Stimulated activated CD8-positive, alpha-beta memory T cell treated with anti-CD3 and anti-CD28 coated beads, Interleukin-4, amount 100 ng/mL, for 1 hour (primary cell): ENCODE results near the gene APOOL.
"Not testable (repeated sequence)": the region's sequence is repeated elsewhere in the genome, so short reads cannot be mapped to it uniquely, and the experiment has no call there.

Experiments used
- DNase-seq, 2 donors: peaks; one replicate each; pipeline ENCODE4 v3.0.0-alpha.2; 2020; ENCODE audit warnings: low read depth in 2 of 2, low spot score in 1 of 2

APOOL gene, protein sequence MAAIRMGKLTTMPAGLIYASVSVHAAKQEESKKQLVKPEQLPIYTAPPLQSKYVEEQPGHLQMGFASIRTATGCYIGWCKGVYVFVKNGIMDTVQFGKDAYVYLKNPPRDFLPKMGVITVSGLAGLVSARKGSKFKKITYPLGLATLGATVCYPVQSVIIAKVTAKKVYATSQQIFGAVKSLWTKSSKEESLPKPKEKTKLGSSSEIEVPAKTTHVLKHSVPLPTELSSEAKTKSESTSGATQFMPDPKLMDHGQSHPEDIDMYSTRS

GRCh38 chrX:85003655-85004244 is at the start of gene APOOL:
Gene APOOL (plus strand): TSS chrX:85003877. CDS start chrX:85003913, 36 bp downstream.
- DNase-seq: peak; percentile 39 to 42

DNA sequence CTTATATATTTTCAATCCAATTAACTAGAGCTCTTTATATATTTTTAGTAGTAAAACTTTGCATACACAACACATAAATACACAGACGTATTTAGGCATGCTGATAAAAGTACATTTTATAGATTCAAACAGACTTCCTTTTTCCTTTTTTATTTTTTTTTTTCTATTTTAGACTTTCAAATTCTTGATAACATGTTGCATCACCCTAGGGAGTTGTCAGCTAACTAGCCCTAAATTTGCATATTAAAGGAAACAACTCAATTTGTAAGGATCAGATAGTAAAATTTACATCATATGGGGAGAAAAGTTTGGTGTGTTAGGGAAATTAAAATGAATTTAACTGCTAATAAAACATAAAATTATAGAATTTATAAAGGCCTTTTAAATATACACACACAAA is 47.4 kb upstream of the APOOL start:
- DNase-seq: no peak

DNA sequence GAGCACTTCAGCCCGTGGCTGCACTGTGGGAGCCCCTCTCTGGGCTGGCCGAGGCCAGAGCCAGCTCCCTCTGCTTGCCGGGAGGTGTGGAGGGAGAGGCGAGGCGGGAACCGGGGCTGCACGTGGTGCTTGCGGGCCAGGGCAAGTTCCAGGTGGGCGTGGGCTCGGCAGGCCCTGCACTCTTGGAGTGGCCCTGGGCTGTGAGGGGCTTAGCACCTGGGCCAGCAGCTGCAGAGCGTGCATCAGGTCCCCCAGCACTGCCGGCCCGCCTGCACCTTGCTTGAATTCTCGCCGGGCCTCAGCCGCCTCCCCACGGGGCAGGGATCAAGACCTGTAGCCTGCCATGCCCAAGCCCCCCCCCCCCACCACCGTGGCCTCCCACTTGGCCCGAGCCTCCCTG is 28.9 kb upstream of the APOOL start:
- no peak for DNase-seq

GRCh38 chrX:84991739-84992138 is 11.9 kb upstream of the APOOL start:
- DNase-seq: not testable (repeated sequence)

DNA sequence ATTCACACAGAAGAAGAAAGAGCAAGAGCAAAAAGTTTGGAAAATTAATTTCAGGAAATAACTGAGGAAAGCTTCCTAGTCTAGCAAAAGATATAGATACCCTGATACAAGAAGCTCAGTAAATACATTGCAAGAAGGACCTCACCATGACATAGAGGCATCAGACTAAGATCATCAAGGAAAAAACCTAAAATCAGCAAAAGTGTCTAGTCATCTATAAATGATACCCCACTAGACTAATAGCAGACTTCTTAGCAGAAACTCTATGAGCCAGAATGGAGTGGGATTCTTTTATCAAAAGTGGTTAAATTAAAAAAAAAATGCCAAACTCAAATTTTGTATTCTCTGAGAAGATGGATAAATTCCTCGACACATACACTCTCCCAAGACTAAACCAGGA is 10.5 kb upstream of the APOOL start:
- DNase-seq: no peak

GRCh38 chrX:85001344-85001743 is 2.3 kb upstream of the APOOL start:
- DNase-seq: no peak

DNA sequence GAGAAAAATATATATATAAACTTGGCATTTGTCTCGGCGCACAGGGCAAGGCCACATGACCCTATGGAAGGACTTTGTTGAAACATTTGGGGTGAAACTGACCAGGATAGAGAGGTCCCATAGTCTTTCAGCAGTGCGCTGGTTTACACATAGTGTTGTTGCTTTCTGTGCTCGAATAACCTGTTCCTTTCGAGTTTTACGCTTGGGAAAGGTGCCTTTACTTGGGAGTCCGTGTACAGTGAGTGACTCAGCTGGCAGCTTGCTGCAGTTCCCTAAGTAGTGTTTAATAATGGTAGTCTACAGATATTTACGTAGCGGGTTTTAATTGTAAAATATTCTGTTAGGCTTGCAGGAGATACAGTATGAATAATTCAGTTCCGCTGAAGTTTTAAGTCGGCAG is 578 bp downstream of the APOOL start:
- no peak for DNase-seq

DNA sequence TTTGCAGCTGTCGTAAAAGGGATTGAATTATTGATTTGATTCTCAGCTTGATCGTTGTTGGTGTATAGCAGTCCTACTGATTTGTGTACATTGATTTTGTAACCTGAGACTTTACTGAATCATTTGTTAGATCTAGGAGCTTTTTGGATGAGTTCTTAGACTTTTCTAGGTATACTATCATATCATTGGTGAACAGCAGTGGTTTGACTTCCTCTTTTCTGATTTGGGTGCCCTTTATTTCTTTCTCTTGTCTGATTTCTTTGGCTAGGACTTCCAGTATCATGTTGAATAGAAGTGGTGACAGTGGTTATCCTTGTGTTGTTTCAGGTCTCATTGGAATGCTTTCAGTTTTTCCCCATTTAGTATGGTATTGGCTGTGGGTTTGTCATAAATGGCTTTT is 8.4 kb downstream of the APOOL start:
- DNase-seq: no peak

DNA sequence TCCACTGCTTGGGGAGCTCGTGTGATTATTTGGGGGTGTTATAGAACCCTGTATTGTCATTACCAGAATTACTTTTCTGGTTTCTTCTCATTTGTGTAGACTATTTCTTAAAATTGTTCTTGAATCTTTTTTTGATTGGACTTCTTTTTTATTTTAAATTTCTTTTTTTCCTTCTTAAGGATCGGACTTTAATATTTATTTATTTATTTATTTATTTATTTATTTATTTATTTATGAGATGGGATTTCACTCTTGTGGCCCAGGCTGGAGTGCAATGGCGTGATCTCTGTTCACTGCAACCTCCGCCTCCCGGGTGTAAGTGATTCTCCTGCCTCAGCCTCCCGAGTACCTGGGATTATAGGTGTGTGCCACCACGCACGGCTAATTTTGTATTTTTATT is 11.7 kb downstream of the APOOL start:
- not testable (repeated sequence) for DNase-seq

GRCh38 chrX:85017721-85018120 is 14.0 kb downstream of the APOOL start:
- no peak for DNase-seq

- no peak for DNase-seq
Measured at GRCh38 chrX:85018471-85018870, 14.8 kb downstream of the APOOL start.

DNA sequence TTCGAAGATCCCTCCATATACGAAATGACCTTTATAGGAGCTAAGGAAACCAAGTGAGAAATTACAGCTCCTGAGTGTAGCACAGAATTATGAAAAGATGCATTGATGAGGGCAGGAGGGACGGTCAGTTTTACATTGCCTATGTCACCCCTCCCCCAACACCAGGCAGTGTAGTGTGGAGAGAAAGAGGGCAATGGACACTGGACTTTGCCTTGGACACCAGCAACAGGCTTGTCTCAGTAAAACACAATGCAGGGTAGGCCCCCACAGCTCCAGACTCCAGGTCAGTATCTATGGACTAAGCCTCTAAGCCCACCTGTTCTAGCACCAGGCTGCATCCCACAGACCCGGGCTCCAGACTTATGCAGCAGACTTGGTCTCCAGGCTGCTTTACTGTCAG is 16.5 kb downstream of the APOOL start:
- DNase-seq: no peak

DNA sequence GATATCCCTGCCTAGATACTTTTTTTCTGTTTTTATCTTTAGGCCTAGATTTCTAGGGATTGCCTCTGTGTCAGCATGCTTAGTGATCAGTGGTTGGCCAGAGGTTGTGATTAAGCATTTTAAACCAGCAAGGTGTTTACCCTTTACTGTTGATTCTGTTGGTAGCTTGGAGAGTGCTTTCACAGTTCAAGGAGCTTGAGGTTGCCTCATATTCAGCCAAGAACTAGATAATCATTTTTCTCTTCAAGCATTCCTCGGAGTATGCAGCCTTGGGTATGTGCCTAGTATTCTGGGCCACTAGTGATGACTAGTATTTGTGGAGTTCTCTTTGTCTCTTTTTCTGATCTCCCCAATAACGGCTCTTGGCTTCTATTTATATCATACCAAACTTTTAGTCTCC is 20.4 kb downstream of the APOOL start:
- no peak for DNase-seq

DNA sequence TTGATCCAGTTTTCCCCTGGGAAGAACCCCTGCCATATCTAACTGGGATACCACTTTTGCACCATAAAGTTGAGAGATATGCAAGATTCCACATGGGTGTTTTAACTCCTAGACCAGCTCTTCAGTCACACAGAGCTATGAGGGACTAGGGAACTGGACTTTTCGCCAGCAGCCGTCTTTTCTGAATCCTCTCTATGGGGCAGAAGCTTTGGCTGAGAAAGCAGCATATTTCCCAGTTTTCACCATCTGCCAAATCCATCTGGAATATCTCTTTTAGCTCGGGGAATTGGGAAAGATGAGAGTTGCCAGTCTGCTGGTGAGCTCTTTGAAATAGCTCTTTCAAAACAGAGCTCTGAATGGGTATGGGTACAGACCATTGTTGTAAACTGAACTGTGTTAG is 20.9 kb downstream of the APOOL start:
- DNase-seq: no peak

DNA sequence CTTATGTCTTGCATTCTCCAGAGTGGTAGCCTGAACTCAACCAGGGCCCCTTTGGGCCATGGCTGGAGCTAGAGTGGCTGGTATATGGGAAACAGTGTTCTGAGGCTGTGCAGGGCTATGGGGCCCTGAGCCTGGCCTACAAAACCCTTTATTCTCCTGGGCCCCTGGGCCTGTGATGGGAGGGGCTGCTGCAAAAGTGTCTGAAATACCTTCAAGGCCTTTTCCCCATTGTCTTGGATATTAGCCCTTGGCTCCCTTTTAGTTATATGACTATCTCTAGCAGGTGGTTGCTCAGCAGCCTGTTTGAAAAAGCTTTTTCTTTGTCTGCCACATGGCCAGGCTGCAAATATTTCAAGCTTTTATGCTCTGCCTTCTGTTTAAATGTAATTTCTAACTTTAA is 22.5 kb downstream of the APOOL start:
- DNase-seq: no peak

GRCh38 chrX:85029043-85029442 is 25.4 kb downstream of the APOOL start:
- DNase-seq: no peak

DNA sequence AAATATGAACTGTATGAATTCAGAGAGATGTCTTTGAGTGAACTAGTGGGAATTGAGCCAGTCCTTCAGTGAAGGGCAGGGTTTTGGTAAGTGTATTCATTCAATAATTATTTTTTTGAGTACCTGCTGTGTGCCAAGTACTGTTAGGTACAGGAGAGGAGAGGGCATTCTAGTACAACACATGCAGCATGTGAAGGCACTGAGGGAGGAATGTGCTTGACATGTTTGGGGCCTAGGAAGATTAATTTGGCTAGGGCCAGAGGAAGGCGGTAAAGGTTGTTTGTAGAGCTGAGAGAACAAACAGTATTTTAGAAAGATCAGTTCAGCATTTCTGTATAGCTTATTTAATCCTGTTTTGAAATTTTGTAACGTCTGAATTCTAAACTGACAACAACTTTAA is 27.8 kb downstream of the APOOL start:
- no peak for DNase-seq

DNA sequence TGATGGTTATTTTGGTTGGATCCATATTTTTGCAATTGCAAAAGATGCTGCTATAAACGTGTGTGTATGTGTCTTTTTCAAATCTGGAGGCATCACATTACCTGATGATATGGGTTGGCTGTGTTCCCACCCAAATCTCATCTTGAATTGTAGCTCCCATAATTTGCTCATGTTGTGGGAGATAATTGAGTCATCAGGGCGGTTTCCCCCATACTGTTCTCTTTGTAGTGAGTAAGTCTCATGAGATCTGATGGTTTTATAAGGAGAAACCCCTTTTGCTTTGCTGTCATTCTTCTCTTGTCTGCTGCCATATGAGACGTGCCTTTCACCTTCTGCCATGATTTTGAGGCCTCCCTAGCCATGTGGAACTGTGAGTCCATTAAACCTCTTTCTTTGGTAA is 33.4 kb downstream of the APOOL start:
- DNase-seq: no peak

- DNase-seq: no peak
Measured at GRCh38 chrX:85051627-85052026, 48.0 kb downstream of the APOOL start.

DNA sequence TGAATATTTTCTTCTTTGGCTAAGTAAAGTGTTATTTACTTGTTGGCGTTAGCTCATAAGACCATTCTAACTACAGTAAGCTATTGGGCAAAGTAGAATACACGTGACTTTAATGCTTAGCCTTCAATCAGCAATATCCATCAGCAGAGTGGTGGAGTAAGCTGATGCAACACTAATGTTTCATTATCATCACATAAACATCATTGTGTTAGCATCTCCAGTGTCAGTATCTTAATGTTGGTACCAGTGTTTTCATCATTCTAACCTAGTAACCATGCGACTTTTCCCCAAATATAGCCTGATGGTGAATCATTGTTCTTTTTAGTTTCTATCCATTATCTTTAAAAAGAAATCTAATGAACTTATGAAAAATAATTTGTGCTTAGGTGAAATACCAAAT is 48.5 kb downstream of the APOOL start:
- no peak for DNase-seq

DNA sequence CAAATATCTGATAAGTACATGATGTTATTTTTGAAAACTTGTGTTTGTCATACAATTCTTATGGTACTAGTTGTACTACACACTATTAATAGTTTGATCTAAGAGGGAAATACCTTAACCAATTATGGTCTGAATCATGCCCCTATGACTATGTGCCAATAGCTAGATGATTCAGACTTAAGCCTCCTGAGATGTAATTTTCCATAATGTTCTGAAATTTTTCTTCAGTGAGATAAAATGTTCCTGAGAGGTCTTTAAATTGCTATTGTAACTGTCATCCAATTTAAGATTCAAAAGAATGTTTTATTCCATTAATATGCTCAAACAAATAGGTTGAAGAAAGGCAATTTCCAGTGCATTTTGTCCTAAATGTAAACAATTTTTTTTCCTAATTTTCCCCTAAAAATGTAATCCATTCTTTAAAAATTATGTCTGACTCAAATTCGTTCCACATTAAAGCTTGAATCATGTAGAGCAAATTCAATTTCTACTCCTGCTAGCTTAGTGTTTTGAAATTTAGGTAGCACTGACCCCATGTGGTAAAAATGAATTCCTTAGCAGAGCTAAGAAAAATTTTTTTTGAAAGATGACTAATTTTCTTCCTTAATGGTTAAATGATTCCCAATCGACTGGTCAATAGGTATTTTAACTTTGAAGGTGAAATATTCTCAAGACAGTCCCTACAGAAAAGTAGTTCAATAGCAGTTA is 49.1 kb downstream of the APOOL start:
- no peak for DNase-seq

GRCh38 chrX:85065512-85066198 is 62.0 kb downstream of the APOOL start:
- DNase-seq: no peak
